Naive B cell (primary cell): ENCODE measurements around the gene CGN. TPM values are rescaled to one million over a fixed set of nuclear protein-coding genes. Genes with fewer than 3 reads are reported as not detected.

ENCODE experiments used
- ATAC-seq, 2 donors: fragments of 150-1000 bp; cut with Tn5 transposase; 2 replicates each; pipeline ENCODE4 v1.10.0; 2021; ENCODE audit warnings: low read depth in 2 of 2, mild to moderate bottlenecking in 2 of 2, moderate library complexity in 2 of 2
- DNase-seq: peaks from one replicate; pipeline ENCODE4 v3.0.0; 2022
- H3K27ac Mint-ChIP-seq, 6 donors: one replicate each; pipeline ENCODE4 v1.8.0; 2020 to 2022; ENCODE audit warnings: mild to moderate bottlenecking in 6 of 6, mixed read lengths in 6 of 6, moderate library complexity in 5 of 6, inconsistent platforms in 2 of 6
- H3K27me3 Mint-ChIP-seq, 3 donors: one replicate each; pipeline ENCODE4 v1.8.0; 2021 to 2022; ENCODE audit warnings: mixed read lengths in 3 of 3, mild to moderate bottlenecking in 1 of 3
- H3K36me3 Mint-ChIP-seq, 2 donors: one replicate each; pipeline ENCODE4 v1.8.0; 2020 to 2022; ENCODE audit warnings: mixed read lengths in 2 of 2, inconsistent platforms in 1 of 2, mild to moderate bottlenecking in 1 of 2
- H3K4me1 Mint-ChIP-seq, 3 donors: one replicate each; pipeline ENCODE4 v1.8.0; 2020 to 2022; ENCODE audit warnings: mixed read lengths in 3 of 3, inconsistent platforms in 1 of 3, mild to moderate bottlenecking in 1 of 3, moderate library complexity in 1 of 3
- H3K4me3 Mint-ChIP-seq, 8 donors: one replicate each; pipeline ENCODE4 v1.8.0; 2020 to 2022; ENCODE audit warnings: mild to moderate bottlenecking in 8 of 8, mixed read lengths in 8 of 8, moderate library complexity in 8 of 8, inconsistent platforms in 2 of 8
- H3K9me3 Mint-ChIP-seq, 7 donors: one replicate each; pipeline ENCODE4 v1.8.0; 2020 to 2022; ENCODE audit warnings: mixed read lengths in 7 of 7, mild to moderate bottlenecking in 5 of 7, inconsistent platforms in 2 of 7, moderate library complexity in 1 of 7
- polyA plus RNA-seq, 6 donors: library from polyadenylated mRNA; unstranded; fragments of 300-500 nt; fragmentation: Illumina TruSeq; gene quantifications; one replicate each; pipeline ENCODE4 v1.2.3, GENCODE V29; 2021; ENCODE audit warnings: low read depth in 6 of 6

CGN gene
- polyA plus RNA-seq, 6 donors from 2014 or later: 0.07 to 0.43 (median 0.13) TPM; not detected in 3

- Mint-ChIP-seq H3K4me1 (no peaks in the 10 kb centered on the region), H3K4me3 (no peak overlapping the region), H3K27ac (no peak overlapping the region), H3K27me3 (peaks cover 0 to 7% (median 4%) of the 10 kb centered on the region in 3 donors), H3K9me3 (no peaks in the 10 kb centered on the region), H3K36me3 (no peaks in the 10 kb centered on the region)
- DNase-seq: no peak
- ATAC-seq: no peak
Observed at GRCh38 chr1:151562661-151563060, 51.5 kb downstream of the CGN start.

GRCh38 chr1:151563376-151563775 lies 52.2 kb downstream of the CGN start:
- H3K4me3 Mint-ChIP-seq: no peak overlapping the region
- ATAC-seq: no peak
- H3K4me1 Mint-ChIP-seq: no peaks in the 10 kb centered on the region
- DNase-seq: no peak
- H3K27me3 Mint-ChIP-seq: peaks cover 0 to 7% (median 4%) of the 10 kb centered on the region in 3 donors
- no peaks in the 10 kb centered on the region for H3K9me3 Mint-ChIP-seq
- H3K27ac Mint-ChIP-seq: no peak overlapping the region
- H3K36me3 Mint-ChIP-seq: no peaks in the 10 kb centered on the region

GRCh38 chr1:151565502-151566189 lies 54.5 kb downstream of the CGN start:
- Mint-ChIP-seq H3K27ac (no peak overlapping the region), H3K27me3 (peaks cover 0 to 4% (median 0%) of the 10 kb centered on the region in 3 donors)
- ATAC-seq: no peak

GRCh38 chr1:151568626-151569088 lies 57.5 kb downstream of the CGN start:
- ATAC-seq: no peak
- H3K4me1 Mint-ChIP-seq: no peaks in the 10 kb centered on the region
- no peak overlapping the region for H3K27ac Mint-ChIP-seq
- H3K9me3 Mint-ChIP-seq: no peaks in the 10 kb centered on the region
- no peaks in the 10 kb centered on the region for H3K27me3 Mint-ChIP-seq
- H3K36me3 Mint-ChIP-seq: peaks cover 0 to 7% of the 10 kb centered on the region in 2 donors
- DNase-seq: no peak
- H3K4me3 Mint-ChIP-seq: no peak overlapping the region

More at GRCh38 chr1:151565502-151566189, 54.5 kb downstream of the CGN start:
- H3K9me3 Mint-ChIP-seq: no peaks in the 10 kb centered on the region
- H3K36me3 Mint-ChIP-seq: peaks cover 0 to 4% of the 10 kb centered on the region in 2 donors
- DNase-seq: no peak
- H3K4me1 Mint-ChIP-seq: no peaks in the 10 kb centered on the region
- no peak overlapping the region for H3K4me3 Mint-ChIP-seq

- Mint-ChIP-seq H3K27me3 (no peaks in the 10 kb centered on the region), H3K4me1 (no peaks in the 10 kb centered on the region), H3K36me3 (peaks cover 0 to 7% of the 10 kb centered on the region in 2 donors), H3K4me3 (no peak overlapping the region), H3K27ac (no peak overlapping the region), H3K9me3 (no peaks in the 10 kb centered on the region)
- DNase-seq (no peak), ATAC-seq (no peak)
Observed at GRCh38 chr1:151570819-151571218, 59.6 kb downstream of the CGN start.

- DNase-seq (no peak), ATAC-seq (no peak)
- H3K27me3 Mint-ChIP-seq: no peaks in the 10 kb centered on the region
- H3K4me1 Mint-ChIP-seq: no peaks in the 10 kb centered on the region
- H3K9me3 Mint-ChIP-seq: no peaks in the 10 kb centered on the region
- peaks cover 0 to 3% of the 10 kb centered on the region in 2 donors for H3K36me3 Mint-ChIP-seq
- no peak overlapping the region for H3K27ac Mint-ChIP-seq
- no peak overlapping the region for H3K4me3 Mint-ChIP-seq
Observed at GRCh38 chr1:151574575-151575529, 63.7 kb downstream of the CGN start.

GRCh38 chr1:151577173-151577572 lies 66.0 kb downstream of the CGN start:
- Mint-ChIP-seq H3K36me3 (peaks cover 0 to 3% of the 10 kb centered on the region in 2 donors), H3K4me3 (no peak overlapping the region), H3K4me1 (no peaks in the 10 kb centered on the region), H3K9me3 (no peaks in the 10 kb centered on the region), H3K27ac (no peak overlapping the region), H3K27me3 (no peaks in the 10 kb centered on the region)
- DNase-seq (no peak), ATAC-seq (no peak)

- Mint-ChIP-seq H3K36me3 (no peaks in the 10 kb centered on the region), H3K4me3 (no peak overlapping the region), H3K27me3 (no peaks in the 10 kb centered on the region), H3K4me1 (no peaks in the 10 kb centered on the region), H3K27ac (no peak overlapping the region), H3K9me3 (no peaks in the 10 kb centered on the region)
- DNase-seq (no peak), ATAC-seq (no peak)
Observed at GRCh38 chr1:151578941-151579340, 67.8 kb downstream of the CGN start.

GRCh38 chr1:151579436-151580225 lies 68.4 kb downstream of the CGN start:
- Mint-ChIP-seq H3K36me3 (no peaks in the 10 kb centered on the region), H3K9me3 (no peaks in the 10 kb centered on the region), H3K4me3 (no peak overlapping the region), H3K27me3 (no peaks in the 10 kb centered on the region), H3K4me1 (no peaks in the 10 kb centered on the region), H3K27ac (peak overlapping the region in 1 of 6 donors; percentile 16)
- no peak for DNase-seq
- ATAC-seq: no peak

- Mint-ChIP-seq H3K27me3 (no peaks in the 10 kb centered on the region), H3K9me3 (no peaks in the 10 kb centered on the region), H3K4me3 (no peak overlapping the region), H3K27ac (no peak overlapping the region), H3K36me3 (no peaks in the 10 kb centered on the region), H3K4me1 (no peaks in the 10 kb centered on the region)
- DNase-seq (no peak), ATAC-seq (no peak)
Observed at GRCh38 chr1:151581451-151581850, 70.3 kb downstream of the CGN start.

- no peak for DNase-seq
- H3K36me3 Mint-ChIP-seq: no peaks in the 10 kb centered on the region
- H3K27ac Mint-ChIP-seq: no peak overlapping the region
- H3K9me3 Mint-ChIP-seq: no peaks in the 10 kb centered on the region
- no peaks in the 10 kb centered on the region for H3K4me1 Mint-ChIP-seq
- no peak for ATAC-seq
- no peaks in the 10 kb centered on the region for H3K27me3 Mint-ChIP-seq
- no peak overlapping the region for H3K4me3 Mint-ChIP-seq
Observed at GRCh38 chr1:151581921-151582320, 70.7 kb downstream of the CGN start.

GRCh38 chr1:151583796-151584195 lies 72.6 kb downstream of the CGN start:
- Mint-ChIP-seq H3K9me3 (no peaks in the 10 kb centered on the region), H3K27me3 (peaks cover 0 to 9% (median 0%) of the 10 kb centered on the region in 3 donors), H3K4me3 (no peak overlapping the region), H3K36me3 (no peaks in the 10 kb centered on the region), H3K27ac (no peak overlapping the region), H3K4me1 (no peaks in the 10 kb centered on the region)
- DNase-seq (no peak), ATAC-seq (no peak)

GRCh38 chr1:151584278-151584677 lies 73.1 kb downstream of the CGN start:
- H3K9me3 Mint-ChIP-seq: no peaks in the 10 kb centered on the region
- no peak overlapping the region for H3K4me3 Mint-ChIP-seq
- no peaks in the 10 kb centered on the region for H3K36me3 Mint-ChIP-seq
- H3K27me3 Mint-ChIP-seq: peaks cover 0 to 9% (median 4%) of the 10 kb centered on the region in 3 donors
- no peaks in the 10 kb centered on the region for H3K4me1 Mint-ChIP-seq
- peak overlapping the region in 1 of 6 donors; percentile 15 for H3K27ac Mint-ChIP-seq
- ATAC-seq (no peak), DNase-seq (no peak)
